ENCODE data around the gene MARCHF11. TPM values are rescaled to one million over a fixed set of nuclear protein-coding genes. Genes with fewer than 3 reads are reported as not detected.

The MARCHF11 gene
- total RNA-seq, 1 donor from 2014 or later, result not detected

GRCh38 chr5:16159636-16160035 is 20.0 kb downstream of the MARCHF11 start:
- Histone ChIP-seq H3K4me2 (ENCODE audit: low read length) (no peak overlapping the region), H3K4me3 (ENCODE audit: insufficient read depth, low read depth, low read length) (no peak overlapping the region), H3K36me3 (ENCODE audit: insufficient read depth, low read length) (no peaks in the 10 kb centered on the region), H2AFZ (ENCODE audit: low read depth, low read length) (no peak overlapping the region), H3K27ac (ENCODE audit: low read depth, low read length) (no peak overlapping the region), H3K79me2 (ENCODE audit: insufficient read depth, low read length) (no peaks in the 10 kb centered on the region), H3K27me3 (ENCODE audit: insufficient read depth, low read length) (no peaks in the 10 kb centered on the region), H3K9ac (ENCODE audit: low read length) (no peak overlapping the region), H3K4me1 (ENCODE audit: insufficient read depth, low read length) (no peaks in the 10 kb centered on the region), H4K20me1 (ENCODE audit: insufficient read depth, low read length) (no peaks in the 10 kb centered on the region), H3K9me3 (ENCODE audit: insufficient read depth, low read depth, low read length) (no peaks in the 10 kb centered on the region)
- Mint-ChIP-seq H3K9me3 (ENCODE audit: unreplicated experiment) (no peaks in the 10 kb centered on the region), H3K27me3 (ENCODE audit: low read depth, unreplicated experiment) (peaks cover 3% of the 10 kb centered on the region), H3K36me3 (ENCODE audit: low read depth, unreplicated experiment) (no peaks in the 10 kb centered on the region), H3K27ac (ENCODE audit: unreplicated experiment) (no peak overlapping the region), H3K4me3 (ENCODE audit: unreplicated experiment) (no peak overlapping the region), H3K4me1 (ENCODE audit: low read depth, unreplicated experiment) (no peaks in the 10 kb centered on the region)
- FAIRE-seq, result no peak
- no peak for DNase-seq (ENCODE audit: low read depth)
- TF ChIP-seq CTCF (IDR thresholded peaks at IDR 0.05; ENCODE audit: insufficient read depth, low read depth, low read length), result no peak
- no peak for TF ChIP-seq EZH2 (IDR thresholded peaks at IDR 0.05; ENCODE audit: insufficient read depth, low read length)

DNA sequence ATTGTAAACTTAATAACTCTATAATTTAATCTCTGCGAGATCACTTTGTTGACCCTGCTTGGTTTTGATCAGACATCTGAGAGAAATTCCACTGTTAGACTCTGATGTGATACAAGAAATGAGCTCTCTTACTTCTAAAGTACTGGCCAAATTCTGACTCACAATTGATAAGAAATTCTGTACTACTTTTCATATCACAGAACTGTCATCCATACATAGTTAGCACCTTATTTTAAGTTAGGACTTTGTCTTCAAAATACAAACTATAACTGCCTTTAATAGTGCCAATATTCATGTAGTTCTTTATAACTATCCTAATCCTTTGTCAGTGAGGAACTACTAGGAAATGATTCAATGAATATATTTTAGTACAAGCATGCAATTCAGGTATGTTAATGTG is 23.4 kb downstream of the MARCHF11 start:
- H3K4me2 ChIP-seq (ENCODE audit: low read length), result no peak overlapping the region
- no peaks in the 10 kb centered on the region for H3K9me3 ChIP-seq (ENCODE audit: insufficient read depth, low read depth, low read length)
- FAIRE-seq (no peak), DNase-seq (ENCODE audit: low read depth) (no peak)
- H3K27me3 ChIP-seq (ENCODE audit: insufficient read depth, low read length), result no peaks in the 10 kb centered on the region
- Mint-ChIP-seq H3K9me3 (ENCODE audit: unreplicated experiment) (no peaks in the 10 kb centered on the region), H3K27me3 (ENCODE audit: low read depth, unreplicated experiment) (no peaks in the 10 kb centered on the region), H3K36me3 (ENCODE audit: low read depth, unreplicated experiment) (no peaks in the 10 kb centered on the region), H3K27ac (ENCODE audit: unreplicated experiment) (no peak overlapping the region), H3K4me3 (ENCODE audit: unreplicated experiment) (no peak overlapping the region), H3K4me1 (ENCODE audit: low read depth, unreplicated experiment) (no peaks in the 10 kb centered on the region)
- H3K9ac ChIP-seq (ENCODE audit: low read length), result no peak overlapping the region
- no peaks in the 10 kb centered on the region for H3K36me3 ChIP-seq (ENCODE audit: insufficient read depth, low read length)
- H3K27ac ChIP-seq (ENCODE audit: low read depth, low read length), result no peak overlapping the region
- no peak overlapping the region for H3K4me3 ChIP-seq (ENCODE audit: insufficient read depth, low read depth, low read length)
- no peaks in the 10 kb centered on the region for H3K79me2 ChIP-seq (ENCODE audit: insufficient read depth, low read length)
- no peak overlapping the region for H2AFZ ChIP-seq (ENCODE audit: low read depth, low read length)
- H3K4me1 ChIP-seq (ENCODE audit: insufficient read depth, low read length), result no peaks in the 10 kb centered on the region
- no peak for TF ChIP-seq EZH2 (IDR thresholded peaks at IDR 0.05; ENCODE audit: insufficient read depth, low read length)
- no peak for TF ChIP-seq CTCF (IDR thresholded peaks at IDR 0.05; ENCODE audit: insufficient read depth, low read depth, low read length)
- H4K20me1 ChIP-seq (ENCODE audit: insufficient read depth, low read length), result no peaks in the 10 kb centered on the region

- H3K9ac ChIP-seq (ENCODE audit: low read length), result no peak overlapping the region
- FAIRE-seq (no peak), DNase-seq (ENCODE audit: low read depth) (no peak)
- Mint-ChIP-seq H3K27ac (ENCODE audit: unreplicated experiment) (no peak overlapping the region), H3K9me3 (ENCODE audit: unreplicated experiment) (no peaks in the 10 kb centered on the region), H3K4me1 (ENCODE audit: low read depth, unreplicated experiment) (no peaks in the 10 kb centered on the region), H3K36me3 (ENCODE audit: low read depth, unreplicated experiment) (no peaks in the 10 kb centered on the region), H3K27me3 (ENCODE audit: low read depth, unreplicated experiment) (peaks cover 4% of the 10 kb centered on the region), H3K4me3 (ENCODE audit: unreplicated experiment) (no peak overlapping the region)
- no peak overlapping the region for H2AFZ ChIP-seq (ENCODE audit: low read depth, low read length)
- no peaks in the 10 kb centered on the region for H3K36me3 ChIP-seq (ENCODE audit: insufficient read depth, low read length)
- H3K79me2 ChIP-seq (ENCODE audit: insufficient read depth, low read length), result no peaks in the 10 kb centered on the region
- H3K9me3 ChIP-seq (ENCODE audit: insufficient read depth, low read depth, low read length), result no peaks in the 10 kb centered on the region
- no peak overlapping the region for H3K4me3 ChIP-seq (ENCODE audit: insufficient read depth, low read depth, low read length)
- no peaks in the 10 kb centered on the region for H3K4me1 ChIP-seq (ENCODE audit: insufficient read depth, low read length)
- no peaks in the 10 kb centered on the region for H4K20me1 ChIP-seq (ENCODE audit: insufficient read depth, low read length)
- H3K4me2 ChIP-seq (ENCODE audit: low read length), result no peak overlapping the region
- H3K27me3 ChIP-seq (ENCODE audit: insufficient read depth, low read length), result no peaks in the 10 kb centered on the region
- no peak for TF ChIP-seq CTCF (IDR thresholded peaks at IDR 0.05; ENCODE audit: insufficient read depth, low read depth, low read length)
- no peak for TF ChIP-seq EZH2 (IDR thresholded peaks at IDR 0.05; ENCODE audit: insufficient read depth, low read length)
- no peak overlapping the region for H3K27ac ChIP-seq (ENCODE audit: low read depth, low read length)
These were observed 26.7 kb downstream of the MARCHF11 start for GRCh38 chr5:16152601-16153568.

Measured in astrocyte (in vitro differentiated cells and primary cell).